ENCODE data around the gene BEX1.
A peak's percentile ranks its signal among the peaks of the same experiment; 100 is the strongest.
"Not testable (repeated sequence)": the region's sequence is repeated elsewhere in the genome, so short reads cannot be mapped to it uniquely, and the experiment has no call there.

The BEX1 gene

DNA sequence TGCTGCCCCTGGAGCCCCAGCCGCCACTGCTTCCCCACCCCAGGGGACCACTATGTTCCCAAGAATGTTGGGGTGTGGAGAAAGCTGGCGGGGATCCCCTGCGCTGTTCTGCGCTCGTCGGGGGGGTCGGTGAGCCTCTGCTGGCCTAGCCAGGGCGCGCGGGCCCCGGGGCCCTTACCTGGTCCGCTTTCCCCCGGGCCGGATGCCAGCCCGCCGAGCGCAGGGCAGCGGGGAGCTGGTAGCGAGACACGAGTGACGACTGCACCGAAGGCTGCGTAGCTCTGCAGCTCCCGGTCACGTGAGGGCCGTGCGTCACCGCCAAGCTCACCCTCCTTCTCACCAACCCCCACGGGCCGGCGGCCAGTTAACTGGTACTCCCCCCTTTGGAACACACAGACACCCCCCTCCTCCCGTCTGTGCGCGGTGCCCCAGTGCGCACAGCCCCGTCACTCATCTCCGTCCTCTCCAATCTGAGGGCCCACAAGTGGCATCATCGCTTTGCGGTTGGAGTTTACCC is at the start of gene BEX1:
TSS of gene BEX1 (minus strand) at position 254 of the 517 bp plus-strand sequence. CDS start 897 bp downstream, outside the sequence.
- peak; percentile 46 for DNase-seq

DNA sequence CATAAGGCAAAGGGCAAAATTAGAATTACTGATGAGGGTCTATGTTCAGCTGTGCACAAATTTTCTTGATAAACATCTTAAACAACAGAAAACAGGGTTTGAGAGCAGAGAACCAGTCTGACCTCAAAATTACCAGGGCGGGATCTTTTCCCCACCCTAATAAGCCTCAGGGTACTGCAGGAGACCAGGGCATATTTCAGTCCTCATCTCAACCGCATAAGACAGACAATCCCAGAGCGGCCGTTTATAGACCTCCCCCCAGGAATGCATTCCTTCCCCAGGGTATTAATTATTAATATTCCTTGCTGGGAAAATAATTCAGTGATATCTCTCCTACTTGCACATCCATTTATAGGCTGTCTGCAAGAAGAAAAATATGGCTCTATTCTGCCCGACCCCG is 45.5 kb upstream of the BEX1 start:
- not testable (repeated sequence) for DNase-seq

DNA sequence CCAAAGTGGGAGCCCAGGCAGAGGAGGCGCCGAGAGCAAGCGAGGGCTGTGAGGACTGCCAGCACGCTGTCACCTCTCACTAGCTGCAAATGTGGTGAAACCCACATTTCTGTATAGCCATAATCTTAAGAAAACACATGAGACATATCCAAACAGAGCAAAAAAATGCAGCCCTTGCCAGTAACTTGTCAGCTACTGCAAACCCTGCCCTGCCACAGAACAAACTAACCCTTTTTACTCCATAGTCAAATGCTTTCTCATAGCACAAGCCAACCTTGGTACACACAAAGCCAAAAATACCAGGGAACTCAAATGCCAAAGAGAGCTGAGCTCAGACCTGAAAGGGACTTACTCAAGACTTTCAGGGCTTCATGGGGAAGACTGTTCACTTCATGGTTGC is 43.9 kb upstream of the BEX1 start:
- DNase-seq = no peak

DNA sequence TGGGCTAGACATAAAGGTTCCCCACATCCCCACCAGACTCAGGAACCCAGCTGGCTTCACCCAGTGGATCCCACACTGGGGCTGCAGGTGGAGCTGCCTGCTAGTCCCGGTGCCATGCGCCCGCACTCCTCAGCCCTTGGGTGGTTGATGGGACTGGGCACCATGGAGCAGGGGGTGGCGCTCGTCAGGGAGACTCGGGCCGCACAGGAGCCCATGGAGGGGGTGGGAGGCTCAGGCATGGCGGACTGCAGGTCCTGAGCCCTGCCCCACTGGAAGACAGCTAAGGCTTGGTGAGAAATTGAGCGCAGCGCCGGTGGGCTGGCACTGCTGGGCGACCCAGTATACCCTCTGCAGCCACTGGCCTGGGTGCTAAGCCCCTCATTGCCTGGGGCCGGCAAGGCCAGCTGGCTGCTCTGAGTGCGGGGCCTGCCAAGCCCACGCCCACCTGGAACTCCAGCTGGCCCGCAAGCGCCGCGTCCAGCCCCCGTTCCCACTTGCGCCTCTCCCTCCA is 43.3 kb upstream of the BEX1 start:
- DNase-seq = not testable (repeated sequence)

DNA sequence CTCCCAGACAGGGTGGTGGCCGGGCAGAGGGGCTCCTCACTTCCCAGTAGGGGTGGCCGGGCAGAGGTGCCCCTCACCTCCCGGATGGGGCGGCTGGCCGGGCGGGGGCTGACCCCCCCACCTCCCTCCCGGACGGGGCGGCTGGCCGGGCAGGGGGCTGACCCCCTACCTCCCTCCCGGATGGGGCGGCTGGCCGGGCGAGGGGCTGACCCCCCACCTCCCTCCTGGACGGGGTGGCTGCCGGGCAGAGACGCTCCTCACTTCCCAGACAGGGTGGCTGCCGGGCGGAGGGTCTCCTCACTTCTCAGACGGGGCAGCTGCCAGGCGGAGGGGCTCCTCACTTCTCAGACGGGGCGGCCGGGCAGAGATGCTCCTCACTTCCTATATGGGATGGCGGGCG is 40.4 kb upstream of the BEX1 start:
- DNase-seq = not testable (repeated sequence)

DNA sequence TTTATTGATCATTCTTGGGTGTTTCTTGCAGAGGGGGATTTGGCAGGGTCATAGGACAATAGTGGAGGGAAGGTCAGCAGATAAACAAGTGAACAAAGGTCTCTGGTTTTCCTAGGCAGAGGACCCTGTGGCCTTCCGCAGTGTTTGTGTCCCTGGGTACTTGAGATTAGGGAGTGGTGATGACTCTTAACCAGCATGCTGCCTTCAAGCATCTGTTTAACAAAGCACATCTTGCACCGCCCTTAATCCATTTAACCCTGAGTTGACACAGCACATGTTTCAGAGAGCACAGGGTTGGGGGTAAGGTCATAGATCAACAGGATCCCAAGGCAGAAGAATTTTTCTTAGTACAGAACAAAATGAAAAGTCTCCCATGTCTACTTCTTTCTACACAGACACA is 39.9 kb upstream of the BEX1 start:
- DNase-seq = not testable (repeated sequence)

DNA sequence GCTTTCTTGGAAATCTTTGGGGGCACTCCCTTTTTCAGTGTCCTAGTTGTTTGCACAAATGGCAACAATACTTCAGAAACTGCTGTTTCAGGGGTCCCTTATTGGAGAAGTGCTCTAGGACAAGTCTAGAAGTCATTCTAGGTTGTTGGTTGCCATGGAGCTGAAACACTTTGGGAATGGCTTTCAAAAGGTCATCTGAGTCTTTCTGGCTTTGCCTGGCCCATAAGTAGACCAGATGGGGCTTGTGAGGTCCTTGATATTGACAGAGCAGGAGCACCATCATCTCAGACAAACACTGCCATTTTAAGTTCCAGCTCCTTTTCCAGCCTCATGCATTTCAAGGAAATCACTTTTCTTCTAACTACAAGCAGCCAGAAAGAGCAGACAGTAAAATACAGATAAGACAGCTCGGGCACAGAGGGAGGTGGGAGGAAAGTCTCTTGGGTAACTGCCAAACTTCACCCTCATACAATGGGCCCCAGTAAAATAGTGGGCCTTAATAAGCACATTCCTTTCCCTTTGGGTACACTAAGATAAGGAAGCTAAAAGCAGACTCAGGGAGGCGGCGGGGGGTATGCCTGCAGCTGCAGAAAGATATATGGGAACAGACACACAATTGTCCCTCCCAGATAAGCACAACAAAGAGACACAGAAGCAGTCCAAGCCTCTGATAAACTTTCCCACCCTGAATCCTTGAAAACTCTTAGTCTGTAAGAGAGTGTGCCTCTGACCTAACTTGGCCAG is 37.5 kb upstream of the BEX1 start:
- no peak for DNase-seq

DNA sequence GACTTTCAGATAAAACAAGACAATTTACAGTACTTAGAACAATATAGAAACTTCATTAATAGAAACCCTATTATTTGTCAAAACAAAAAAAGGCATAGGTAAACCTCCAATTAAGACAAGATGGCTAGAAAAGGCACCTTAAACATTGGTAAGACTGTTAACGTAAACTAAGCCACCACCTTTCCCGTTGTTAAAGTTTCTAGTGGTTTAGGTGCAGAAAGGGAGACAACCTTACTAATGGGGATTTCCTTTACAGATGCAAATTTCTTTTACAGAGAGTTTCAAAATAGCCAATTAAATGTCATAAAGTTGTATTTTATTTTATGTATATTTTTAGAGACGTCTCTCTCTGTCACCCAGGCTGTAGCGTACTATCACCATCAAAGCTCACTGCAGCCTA is 36.5 kb upstream of the BEX1 start:
- DNase-seq = no peak

DNA sequence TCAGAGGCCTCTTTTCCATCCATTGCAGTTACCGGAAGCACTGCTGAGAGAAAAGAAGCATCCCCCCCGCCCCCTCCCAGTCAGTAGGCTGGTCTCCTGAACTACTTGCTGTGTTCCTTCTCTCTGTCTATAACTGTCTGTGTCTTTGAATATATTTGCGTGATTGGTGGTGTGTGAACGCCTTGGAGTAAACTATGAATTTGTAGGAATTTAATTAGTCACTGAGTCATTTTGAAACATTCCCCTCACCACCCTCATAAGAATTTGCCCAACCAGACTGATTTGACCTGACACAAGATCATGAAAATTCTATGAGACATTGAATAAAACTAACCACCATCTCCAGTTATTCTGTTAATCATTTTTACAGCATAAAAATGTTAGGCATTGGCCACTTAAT is 35.7 kb upstream of the BEX1 start:
- DNase-seq = no peak

DNA sequence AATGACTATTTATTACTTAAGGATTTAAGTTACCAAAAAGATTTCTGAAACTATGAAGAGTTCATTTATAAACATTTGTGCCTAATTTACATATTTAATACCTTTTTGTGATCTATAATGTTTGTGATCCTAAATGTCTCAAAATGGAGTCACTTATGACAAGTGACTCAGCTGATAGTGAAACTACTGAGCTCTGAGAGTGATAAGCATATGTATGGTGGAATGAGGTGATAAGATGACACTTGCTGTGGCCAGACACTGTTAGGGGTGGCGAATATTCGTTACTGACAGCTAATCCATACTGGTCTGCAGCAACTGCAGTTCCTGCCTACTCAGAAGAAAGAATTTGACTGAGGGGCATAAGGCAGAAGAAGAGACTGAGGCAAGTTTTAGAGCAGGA is 34.5 kb upstream of the BEX1 start:
- no peak for DNase-seq

DNA sequence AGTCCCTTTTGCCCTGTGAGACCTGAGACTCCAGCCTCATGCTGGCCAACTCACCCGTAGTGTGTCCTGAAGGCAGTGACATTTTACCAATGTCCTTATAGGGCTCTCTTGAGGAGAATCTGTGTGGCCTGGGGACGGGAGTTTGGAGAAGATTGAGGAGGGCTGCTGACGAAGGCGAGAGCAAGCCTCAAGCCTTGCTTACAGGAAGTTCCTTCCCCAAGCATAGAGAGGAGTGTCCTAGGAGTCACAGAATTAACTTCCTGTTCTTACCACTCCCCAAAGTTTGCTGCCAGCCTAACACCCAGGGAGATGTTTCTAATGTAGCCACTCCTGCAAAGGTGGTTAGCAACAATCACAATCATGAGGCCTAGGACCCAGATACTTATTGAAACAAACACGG is 29.0 kb upstream of the BEX1 start, which contains the start of gene NXF3:
TSS of gene NXF3 (minus strand) at position 202 of the 400 bp plus-strand sequence. CDS start at position 82, 120 bp downstream.
- DNase-seq = no peak

DNA sequence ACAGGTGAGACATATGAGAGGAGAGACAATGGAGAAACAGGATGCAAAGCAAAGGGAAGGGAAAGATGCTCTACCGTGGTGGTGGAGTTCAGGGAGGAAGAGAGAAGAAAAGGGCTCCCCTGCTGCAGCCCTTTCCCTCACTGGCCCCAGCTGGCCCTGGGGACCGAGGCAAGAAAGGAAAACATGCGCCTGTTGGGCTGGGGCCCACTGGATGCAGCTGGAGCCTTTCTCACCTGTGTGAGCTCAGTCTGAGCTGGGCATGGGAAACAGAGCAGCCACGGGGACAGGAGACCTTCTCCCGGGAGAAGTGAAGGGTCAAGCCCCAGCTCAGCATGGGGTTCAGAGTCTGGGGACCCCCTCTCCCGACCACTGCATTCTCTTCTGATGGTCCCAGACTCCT is 17.1 kb upstream of the BEX1 start:
- DNase-seq = no peak

DNA sequence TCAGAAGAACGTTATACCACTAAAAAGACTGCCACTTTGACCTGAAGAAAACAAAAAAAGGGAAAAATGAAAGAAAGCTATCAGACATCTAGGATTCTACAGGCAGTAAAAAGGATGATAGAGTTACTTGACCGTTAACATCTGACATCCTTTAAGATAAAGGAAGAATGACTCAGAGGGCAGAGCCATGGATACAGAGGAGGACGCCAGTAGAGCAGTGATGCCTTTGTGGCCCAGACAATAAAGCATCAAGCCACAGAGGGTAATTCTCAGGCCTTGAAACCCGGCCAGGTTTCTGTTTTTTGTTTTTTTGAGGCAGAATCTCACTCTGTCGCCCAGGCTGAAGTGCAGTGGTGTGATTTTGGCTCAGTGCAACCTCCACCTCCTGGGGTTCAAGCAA is 9.5 kb upstream of the BEX1 start:
- DNase-seq = no peak

DNA sequence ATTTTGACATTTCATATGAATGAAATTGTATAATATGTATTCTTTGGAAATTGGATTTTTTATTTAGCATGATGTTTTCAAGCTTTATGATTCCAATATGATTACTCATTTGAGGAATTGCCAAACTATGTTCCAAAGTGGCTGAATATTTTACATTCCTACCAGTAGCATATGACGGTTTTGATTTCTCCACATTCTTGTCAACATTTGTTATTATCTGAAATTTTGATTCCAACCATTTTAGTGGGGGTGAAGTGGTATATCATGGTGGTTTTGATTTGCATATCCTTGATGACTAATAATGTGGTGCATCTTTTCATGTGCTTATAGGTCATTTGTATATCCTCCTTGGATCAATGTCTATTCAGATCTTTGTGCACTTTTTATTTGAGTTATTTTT is 2.6 kb upstream of the BEX1 start:
- DNase-seq = no peak

DNA sequence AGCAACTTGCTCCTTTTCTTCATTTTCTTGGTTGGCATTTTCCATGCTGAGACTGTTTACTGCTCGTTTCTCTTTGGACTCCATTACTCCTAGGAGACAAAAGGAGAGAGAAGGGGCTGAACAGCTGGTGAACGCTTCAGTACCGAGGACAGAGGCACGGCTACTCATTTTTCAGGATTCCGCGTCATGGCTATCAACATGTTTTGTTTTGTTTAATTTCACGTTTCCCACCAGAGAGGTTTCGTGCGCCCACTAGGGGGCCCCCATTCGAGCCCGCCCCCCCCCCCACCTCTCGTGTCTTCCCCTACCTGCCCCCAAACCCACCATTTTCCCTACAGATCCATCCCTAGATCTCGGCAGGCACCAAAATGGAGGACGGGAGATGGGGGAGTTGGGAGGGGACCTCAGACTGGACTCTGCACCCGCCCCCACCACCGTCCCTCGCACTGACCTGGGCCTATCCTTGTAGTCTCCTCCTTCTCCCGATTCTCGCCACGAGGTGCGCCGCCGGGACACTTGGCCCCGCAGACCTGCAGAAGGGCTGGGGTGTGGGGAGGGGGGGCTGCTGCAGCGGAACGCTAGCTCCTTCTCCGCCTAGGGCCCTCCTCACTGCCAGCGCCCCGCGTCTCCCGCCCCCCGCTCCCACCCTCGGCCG is 653 bp downstream of the BEX1 start:
- no peak for DNase-seq

DNA sequence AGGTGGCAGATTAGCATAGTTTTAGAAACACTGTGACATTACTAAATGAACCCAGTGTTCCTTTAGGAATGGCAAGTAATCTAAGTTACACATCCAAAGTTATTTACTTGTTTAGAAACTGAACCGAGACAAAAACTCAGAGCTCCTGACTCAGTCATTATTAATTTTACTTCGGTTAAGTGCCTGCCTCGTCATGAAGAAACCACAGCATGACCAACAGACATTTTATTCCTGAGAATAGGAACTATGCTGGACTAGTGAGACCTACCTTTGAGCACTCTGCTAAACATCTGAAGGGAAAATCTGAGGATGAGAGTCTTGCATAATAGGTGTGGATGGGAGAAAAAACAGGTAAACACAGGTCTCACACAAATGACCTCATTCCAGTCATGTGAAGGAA is 2.5 kb downstream of the BEX1 start:
- no peak for DNase-seq

DNA sequence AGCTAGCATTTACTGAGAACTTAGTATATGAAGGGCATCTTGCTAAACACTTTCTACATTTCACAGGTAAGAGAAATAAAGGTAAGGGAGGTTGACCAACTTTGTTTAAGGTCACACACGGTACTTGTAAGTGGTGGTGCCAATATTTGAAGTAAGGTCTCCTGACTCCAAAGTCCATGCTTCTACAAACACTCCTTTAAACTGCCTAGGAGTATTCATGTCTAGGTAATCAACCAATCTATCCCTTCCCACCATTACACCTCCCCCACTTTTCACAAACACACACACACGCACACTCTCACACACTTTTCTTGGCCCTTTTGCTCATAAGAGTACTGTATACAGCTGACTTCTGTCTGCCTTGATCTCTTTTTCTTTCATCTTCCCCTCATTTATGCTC is 7.1 kb downstream of the BEX1 start:
- DNase-seq = no peak

DNA sequence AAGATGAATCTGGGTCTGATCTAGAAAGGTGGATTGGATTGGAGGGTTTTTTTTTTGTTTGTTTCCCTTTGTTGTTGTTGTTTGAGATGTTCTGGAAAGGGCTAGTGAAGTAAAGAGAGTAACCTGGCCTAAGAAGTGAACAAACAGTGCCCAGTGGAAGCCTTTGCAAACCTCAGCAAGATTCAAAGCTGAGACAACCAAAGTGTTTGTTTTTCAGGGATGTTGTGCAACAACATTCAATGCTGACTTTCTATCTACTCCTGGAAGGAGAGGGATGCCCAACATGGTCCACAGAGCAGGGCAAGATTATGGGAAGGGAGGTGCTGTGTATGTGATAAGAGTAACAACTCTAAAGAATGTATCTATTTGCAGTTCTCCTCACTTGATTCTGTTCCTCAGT is 11.3 kb downstream of the BEX1 start:
- DNase-seq = no peak

DNA sequence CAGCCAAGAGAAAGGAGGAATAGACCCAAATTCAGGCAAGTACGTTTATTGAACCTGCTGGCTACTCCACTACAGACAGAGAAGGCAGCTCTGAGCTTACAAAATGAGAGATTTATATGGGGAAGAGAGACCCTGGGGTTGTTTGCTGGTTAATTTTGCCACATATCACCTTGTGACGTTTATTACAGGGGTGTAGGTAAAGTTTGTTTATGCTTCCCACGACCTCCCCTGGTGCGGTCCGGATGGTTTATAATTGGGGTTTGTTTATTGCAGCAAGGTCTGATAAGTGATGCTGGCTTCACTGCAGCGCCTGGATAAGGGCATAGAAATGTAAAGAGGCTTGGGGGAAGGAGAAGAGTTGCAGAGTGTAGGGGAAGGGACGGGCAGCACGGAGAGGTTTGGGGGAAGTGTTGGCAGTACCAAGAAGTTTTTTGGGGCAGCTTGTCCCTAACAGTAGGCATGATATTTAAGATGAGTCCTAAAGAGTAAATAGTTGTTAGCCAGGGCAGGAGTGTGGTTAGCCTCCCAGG is 12.6 kb downstream of the BEX1 start:
- no peak for DNase-seq

DNA sequence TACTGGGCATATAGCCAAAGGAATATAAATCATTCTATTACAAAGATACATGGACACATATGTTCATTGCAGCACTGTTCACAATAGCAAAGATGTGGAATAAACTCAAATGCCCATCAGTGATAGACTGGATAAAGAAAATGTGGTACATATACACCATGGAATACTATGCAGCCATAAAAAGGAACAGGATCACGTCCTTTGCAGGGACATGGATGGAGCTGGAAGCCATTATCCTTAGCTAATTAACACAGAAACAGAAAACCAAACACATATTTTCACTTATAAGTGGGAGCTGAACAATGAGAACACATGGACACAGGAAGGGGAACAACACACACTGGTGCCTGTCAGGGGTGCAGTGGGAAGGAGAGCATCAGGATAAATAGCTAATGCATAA is 30.6 kb downstream of the BEX1 start:
- not testable (repeated sequence) for DNase-seq

DNA sequence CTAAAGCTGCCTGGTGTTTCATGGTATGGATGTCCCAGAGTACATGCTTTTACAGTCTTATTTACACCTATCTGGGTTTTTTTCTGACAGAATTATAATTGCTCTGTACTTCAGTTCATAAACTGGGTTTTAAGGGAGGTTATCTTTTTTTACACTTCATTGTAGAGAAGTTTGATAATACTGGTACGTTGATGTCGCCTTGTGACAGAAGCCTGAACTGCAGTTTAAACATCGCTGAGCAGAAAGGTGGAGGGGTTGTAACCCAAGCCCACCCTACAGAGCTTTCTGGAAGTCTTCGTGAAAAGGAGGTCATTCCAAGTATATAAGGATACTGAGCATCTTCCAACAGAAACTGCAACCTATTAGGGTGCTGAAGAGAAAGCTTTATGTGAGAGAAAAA is 46.4 kb downstream of the BEX1 start:
- no peak for DNase-seq

DNA sequence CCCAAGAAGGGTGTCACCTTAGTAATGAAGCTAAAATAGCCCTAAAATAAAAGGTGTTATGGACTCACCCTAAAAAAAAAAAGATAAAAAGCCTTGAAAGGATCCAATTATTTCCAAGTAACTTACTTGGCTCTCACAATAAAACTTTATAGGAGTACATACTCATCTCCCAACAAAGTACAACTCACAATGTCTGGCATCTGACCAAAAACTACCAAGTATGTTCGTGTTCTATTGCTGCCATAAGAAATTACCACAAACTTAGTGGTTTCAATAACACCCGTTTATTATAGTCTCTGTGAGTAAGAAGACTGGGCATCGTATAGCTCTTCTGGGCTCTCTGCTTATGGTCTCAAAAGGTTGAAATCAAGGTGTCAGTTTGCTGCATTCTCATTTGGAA is 51.0 kb downstream of the BEX1 start:
- DNase-seq = no peak

Measured in activated CD8-positive, alpha-beta memory T cell treated with anti-CD3 and anti-CD28 coated beads, Interleukin-2, amount 50 U/mL, for 48 hours (primary cell).